Measurements from ENCODE around the gene JAML. TPM values are rescaled to one million over a fixed set of nuclear protein-coding genes. Genes with fewer than 3 reads are reported as not detected.

Gene JAML
- total RNA-seq, 6 donors from 2014 or later = 33.0 to 105 (median 49.5) TPM

GRCh38 chr11:118147502-118147901, 77.3 kb downstream of the JAML start:
- TF ChIP-seq POLR2AphosphoS5 (IDR thresholded peaks at IDR 0.05) = no peak
- TF ChIP-seq EP300 (IDR thresholded peaks at IDR 0.05) = no peak
- TF ChIP-seq POLR2A (IDR thresholded peaks at IDR 0.05) = no peak
- no peak for TF ChIP-seq CTCF (IDR thresholded peaks at IDR 0.05)
- Histone ChIP-seq H3K36me3 (no peaks in the 10 kb centered on the region), H3K27ac (no peak overlapping the region), H3K4me1 (peaks cover 10 to 28% (median 16%) of the 10 kb centered on the region in 4 donors), H3K9me3 (no peaks in the 10 kb centered on the region), H3K27me3 (peaks cover 0 to 12% (median 5%) of the 10 kb centered on the region in 4 donors), H3K4me3 (no peak overlapping the region)
- ATAC-seq (ENCODE audit: low FRiP score in 2 of 2) = no peak
- WGBS, 2 donors = 68 to 77% methylated on average over 3 of the region's 3 CpGs
- no peak for DNase-seq

- peaks cover 5 to 19% (median 7%) of the 10 kb centered on the region in 4 donors for H3K4me1 ChIP-seq
- ATAC-seq (ENCODE audit: low FRiP score in 2 of 2) (no peak), DNase-seq (no peak)
- TF ChIP-seq POLR2A (IDR thresholded peaks at IDR 0.05) = no peak
- TF ChIP-seq EP300 (IDR thresholded peaks at IDR 0.05) = no peak
- no peak for TF ChIP-seq CTCF (IDR thresholded peaks at IDR 0.05)
- no peak for TF ChIP-seq POLR2AphosphoS5 (IDR thresholded peaks at IDR 0.05)
- H3K27me3 ChIP-seq = peaks cover 0 to 5% (median under 1%) of the 10 kb centered on the region in 4 donors
- no peaks in the 10 kb centered on the region for H3K36me3 ChIP-seq
- no peaks in the 10 kb centered on the region for H3K9me3 ChIP-seq
- WGBS, 2 donors = 88 to 98% methylated on average over 6 of the region's 6 CpGs
- H3K27ac ChIP-seq = no peak overlapping the region
- H3K4me3 ChIP-seq = no peak overlapping the region
These were observed 78.3 kb downstream of the JAML start for GRCh38 chr11:118146554-118146953.

- Histone ChIP-seq H3K4me3 (peak overlapping the region; percentile 51 to 68 (median 60)), H3K27ac (peak overlapping the region in 3 of 4 donors; percentile 12 to 75 (median 63)), H3K27me3 (peaks cover 0 to 5% (median 0%) of the 10 kb centered on the region in 4 donors), H3K36me3 (no peaks in the 10 kb centered on the region), H3K9me3 (no peaks in the 10 kb centered on the region), H3K4me1 (peaks cover 5 to 14% (median 7%) of the 10 kb centered on the region in 4 donors)
- DNase-seq = peak; percentile 94 to 96
- TF ChIP-seq CTCF (IDR thresholded peaks at IDR 0.05) (peak; percentile 87 to 97 (median 95)), EP300 (IDR thresholded peaks at IDR 0.05) (no peak), POLR2A (IDR thresholded peaks at IDR 0.05) (peak in 1 of 4 donors; percentile 8)
- ATAC-seq (ENCODE audit: low FRiP score in 2 of 2) = peak; percentile 95
- WGBS, 2 donors = 0 to 3% methylated on average over 2 to 49 of the region's 78 CpGs
These were observed 79.3 kb downstream of the JAML start for GRCh38 chr11:118145285-118146227.

GRCh38 chr11:118144301-118145268, 80.2 kb downstream of the JAML start:
- no peak for TF ChIP-seq POLR2A (IDR thresholded peaks at IDR 0.05)
- TF ChIP-seq POLR2AphosphoS5 (IDR thresholded peaks at IDR 0.05) = no peak
- ATAC-seq (ENCODE audit: low FRiP score in 2 of 2) = no peak
- Histone ChIP-seq H3K27ac (peak overlapping the region in 1 of 4 donors; percentile 3), H3K9me3 (no peaks in the 10 kb centered on the region), H3K27me3 (peaks cover 0 to 5% (median 0%) of the 10 kb centered on the region in 4 donors), H3K4me1 (peaks cover 5 to 14% (median 7%) of the 10 kb centered on the region in 4 donors), H3K36me3 (no peaks in the 10 kb centered on the region), H3K4me3 (peak overlapping the region in 2 of 4 donors; percentile 58 to 68)
- 52 to 60% methylated on average over 16 to 20 of the region's 20 CpGs for WGBS, 2 donors
- DNase-seq = no peak

Small RNA genes lying within 50 kb of the gene (small RNA-seq; reads per million reads assigned to genes)
- 0 reads per million in 4 donors for gene HSPE1P18

Other genes starting within 250 kb of the JAML start
- 100 to 1,000 TPM in 1 of 6 donors, 10 to 100 TPM in 5; 30.7 to 139 (median 46.1) TPM for gene IL10RA, start 238.6 kb downstream of the JAML start, total RNA-seq
- 10 to 100 TPM in 1 of 6 donors, 1 to 10 TPM in 5; 1.6 to 14.3 (median 3.1) TPM for gene TMPRSS4, start 147.9 kb downstream of the JAML start, total RNA-seq
- gene SMIM35, start 138.0 kb downstream of the JAML start, total RNA-seq = not detected
- 1 to 10 TPM in 5 of 6 donors, under 1 TPM in 1; under 0.01 to 5.5 (median 3.3) TPM for gene SCN4B, start 72.2 kb downstream of the JAML start, total RNA-seq
- 1 to 10 TPM in 1 of 6 donors, under 1 TPM in 3, not detected in 2; 0.22 to 2.4 (median 0.32) TPM for gene SCN2B, start 48.4 kb downstream of the JAML start, total RNA-seq
- 10 to 100 TPM in 4 of 6 donors, 1 to 10 TPM in 2; 2.3 to 27.7 (median 10.4) TPM for gene MPZL3, start 27.4 kb upstream of the JAML start, total RNA-seq
- gene MPZL2, start 39.3 kb upstream of the JAML start, total RNA-seq = 100 to 1,000 TPM in 3 of 6 donors, 10 to 100 TPM in 3; 51.6 to 146 (median 110) TPM
- 10 to 100 TPM in 2 of 6 donors, 1 to 10 TPM in 4; 3.9 to 13.6 (median 9.1) TPM for gene CD3E, start 79.7 kb upstream of the JAML start, total RNA-seq
- 10 to 100 TPM in 3 of 6 donors, 1 to 10 TPM in 3; 4.1 to 22.3 (median 7.6) TPM for gene CD3D, start 117.7 kb upstream of the JAML start, total RNA-seq
- 1 to 10 TPM in 4 of 6 donors, under 1 TPM in 1, not detected in 1; 1.00 to 5.5 (median 1.9) TPM for gene CD3G, start 119.3 kb upstream of the JAML start, total RNA-seq
- 10 to 100 TPM; 22.5 to 49.2 (median 38.2) TPM for gene UBE4A, start 134.6 kb upstream of the JAML start, total RNA-seq
- 100 to 1,000 TPM in 2 of 6 donors, 10 to 100 TPM in 4; 22.2 to 178 (median 58.0) TPM for gene ATP5MG, start 176.6 kb upstream of the JAML start, total RNA-seq
- gene KMT2A, start 211.5 kb upstream of the JAML start, total RNA-seq = 10 to 100 TPM; 42.0 to 97.1 (median 58.4) TPM